Islet precursor cell (in vitro differentiated cells): ENCODE measurements around the gene LDHAL6B.

Source experiments
- DNase-seq: peaks from one replicate; pipeline ENCODE4 v3.0.0-alpha.2; 2018

Gene LDHAL6B

GRCh38 chr15:59178151-59178695, 28.4 kb upstream of the LDHAL6B start:
- no peak for DNase-seq

- no peak for DNase-seq
These were observed 26.9 kb upstream of the LDHAL6B start for GRCh38 chr15:59179717-59180116.

GRCh38 chr15:59180945-59181600, 25.6 kb upstream of the LDHAL6B start:
- no peak for DNase-seq

GRCh38 chr15:59185725-59186124, 20.9 kb upstream of the LDHAL6B start:
- no peak for DNase-seq

GRCh38 chr15:59186501-59186900, 20.1 kb upstream of the LDHAL6B start:
- no peak for DNase-seq

- no peak for DNase-seq
These were observed 17.4 kb upstream of the LDHAL6B start for GRCh38 chr15:59189241-59189640.

GRCh38 chr15:59190291-59190690, 16.4 kb upstream of the LDHAL6B start:
- DNase-seq, result no peak

- DNase-seq, result no peak
These were observed 14.8 kb upstream of the LDHAL6B start for GRCh38 chr15:59191855-59192237.

GRCh38 chr15:59194639-59195325, 11.9 kb upstream of the LDHAL6B start:
- peak; percentile 22 for DNase-seq

GRCh38 chr15:59196416-59196815, 10.2 kb upstream of the LDHAL6B start:
- no peak for DNase-seq

- no peak for DNase-seq
These were observed 9.2 kb upstream of the LDHAL6B start for GRCh38 chr15:59197454-59197853.

GRCh38 chr15:59199626-59200465, 6.8 kb upstream of the LDHAL6B start:
- DNase-seq, result no peak

GRCh38 chr15:59200560-59200959, 6.1 kb upstream of the LDHAL6B start:
- DNase-seq, result no peak

- DNase-seq, result no peak
These were observed 3.6 kb upstream of the LDHAL6B start for GRCh38 chr15:59203008-59203407.

GRCh38 chr15:59203657-59204056, 3.0 kb upstream of the LDHAL6B start:
- DNase-seq, result no peak

- no peak for DNase-seq
These were observed 612 bp upstream of the LDHAL6B start for GRCh38 chr15:59205839-59206622.

- DNase-seq, result peak; percentile 59
These were observed 2.1 kb downstream of the LDHAL6B start for GRCh38 chr15:59208613-59209249.

- DNase-seq, result no peak
These were observed 3.5 kb downstream of the LDHAL6B start for GRCh38 chr15:59210186-59210585.

- no peak for DNase-seq
These were observed 10.3 kb downstream of the LDHAL6B start for GRCh38 chr15:59216911-59217310.

GRCh38 chr15:59217876-59218498, 11.3 kb downstream of the LDHAL6B start:
- DNase-seq, result no peak

GRCh38 chr15:59218710-59219109, 12.1 kb downstream of the LDHAL6B start:
- no peak for DNase-seq
